ENCODE data around the gene RAB6A.

RAB6A gene

DNA sequence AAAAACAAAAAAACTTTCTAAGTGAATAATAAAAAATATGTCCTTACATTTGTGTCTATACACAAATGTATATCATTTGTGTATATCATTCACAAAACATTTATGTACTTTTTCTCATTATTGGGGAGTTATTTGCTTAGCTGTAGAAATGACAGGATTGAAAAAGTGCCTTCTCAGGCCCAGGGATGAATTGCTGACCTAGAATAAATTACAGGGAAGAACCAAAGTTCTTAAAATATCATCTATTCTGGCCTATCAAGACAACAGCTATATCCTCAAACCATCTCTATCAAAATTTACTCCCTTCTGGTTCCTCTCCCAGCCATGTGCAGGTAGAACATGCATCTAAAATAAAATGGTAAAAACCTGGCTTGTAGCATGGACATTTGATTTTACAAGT lies 1.9 kb upstream of the RAB6A start:
- H2AFZ ChIP-seq (ENCODE audit: low read length) = no peak overlapping the region
- peaks cover 3% of the 10 kb centered on the region; the same call in 1 of the 2 replicates for H3F3A ChIP-seq (ENCODE audit: insufficient read depth, low read length)
- no peak overlapping the region for H3K27ac ChIP-seq (ENCODE audit: low read length)
- no peak overlapping the region for H3K4me3 ChIP-seq (ENCODE audit: low read length)
- H3K4me2 ChIP-seq (ENCODE audit: low read depth, low read length) = no peak overlapping the region
- H3K9ac ChIP-seq (ENCODE audit: low read length) = no peak overlapping the region
- peaks cover 13% of the 10 kb centered on the region; the same call in 1 of the 2 replicates for H3K4me1 ChIP-seq (ENCODE audit: low read length)
- peaks cover 30% of the 10 kb centered on the region for H3K79me2 ChIP-seq (ENCODE audit: low read length)
- no peaks in the 10 kb centered on the region for H3K9me2 ChIP-seq (replicated peaks; ENCODE audit: insufficient read depth, low read length)
- no peaks in the 10 kb centered on the region for H3K36me3 ChIP-seq (replicated peaks; ENCODE audit: insufficient read depth, low read length)
- H4K20me1 ChIP-seq (ENCODE audit: insufficient read depth, low read length) = no peaks in the 10 kb centered on the region
- no peak for DNase-seq
- TF ChIP-seq, protein P1, sequence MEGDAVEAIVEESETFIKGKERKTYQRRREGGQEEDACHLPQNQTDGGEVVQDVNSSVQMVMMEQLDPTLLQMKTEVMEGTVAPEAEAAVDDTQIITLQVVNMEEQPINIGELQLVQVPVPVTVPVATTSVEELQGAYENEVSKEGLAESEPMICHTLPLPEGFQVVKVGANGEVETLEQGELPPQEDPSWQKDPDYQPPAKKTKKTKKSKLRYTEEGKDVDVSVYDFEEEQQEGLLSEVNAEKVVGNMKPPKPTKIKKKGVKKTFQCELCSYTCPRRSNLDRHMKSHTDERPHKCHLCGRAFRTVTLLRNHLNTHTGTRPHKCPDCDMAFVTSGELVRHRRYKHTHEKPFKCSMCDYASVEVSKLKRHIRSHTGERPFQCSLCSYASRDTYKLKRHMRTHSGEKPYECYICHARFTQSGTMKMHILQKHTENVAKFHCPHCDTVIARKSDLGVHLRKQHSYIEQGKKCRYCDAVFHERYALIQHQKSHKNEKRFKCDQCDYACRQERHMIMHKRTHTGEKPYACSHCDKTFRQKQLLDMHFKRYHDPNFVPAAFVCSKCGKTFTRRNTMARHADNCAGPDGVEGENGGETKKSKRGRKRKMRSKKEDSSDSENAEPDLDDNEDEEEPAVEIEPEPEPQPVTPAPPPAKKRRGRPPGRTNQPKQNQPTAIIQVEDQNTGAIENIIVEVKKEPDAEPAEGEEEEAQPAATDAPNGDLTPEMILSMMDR (IDR thresholded peaks at IDR 0.05; ENCODE audit: low read length) = no peak
- TF ChIP-seq EZH2phosphoT487 (IDR thresholded peaks at IDR 0.05; ENCODE audit: low read length) = no peak
- no peak for TF ChIP-seq EZH2 (optimal IDR thresholded peaks at IDR 0.05; ENCODE audit: low read depth, low read length)
- H3K27me3 ChIP-seq (replicated peaks; ENCODE audit: insufficient read depth, low read length) = no peaks in the 10 kb centered on the region; the same call in 1 of the 2 replicates
- no peaks in the 10 kb centered on the region for H3K9me3 ChIP-seq (replicated peaks; ENCODE audit: insufficient read depth, low read length)

GRCh38 chr11:73761403-73761945 lies 600 bp upstream of the RAB6A start:
- Histone ChIP-seq H3K4me1 (ENCODE audit: low read length) (peaks cover 13% of the 10 kb centered on the region; the same call in 1 of the 2 replicates), H2AFZ (ENCODE audit: low read length) (peak overlapping the region; percentile 78), H3K4me2 (ENCODE audit: low read depth, low read length) (peak overlapping the region; percentile 44), H3K9me3 (replicated peaks; ENCODE audit: insufficient read depth, low read length) (no peaks in the 10 kb centered on the region), H3K79me2 (ENCODE audit: low read length) (peaks cover 40% of the 10 kb centered on the region), H3F3A (ENCODE audit: insufficient read depth, low read length) (peaks cover 3% of the 10 kb centered on the region; the same call in 1 of the 2 replicates), H3K36me3 (replicated peaks; ENCODE audit: insufficient read depth, low read length) (no peaks in the 10 kb centered on the region), H3K9ac (ENCODE audit: low read length) (peak overlapping the region; percentile 23; the same call in 1 of the 2 replicates), H4K20me1 (ENCODE audit: insufficient read depth, low read length) (no peaks in the 10 kb centered on the region), H3K27me3 (replicated peaks; ENCODE audit: insufficient read depth, low read length) (no peaks in the 10 kb centered on the region; the same call in 1 of the 2 replicates), H3K27ac (ENCODE audit: low read length) (peak overlapping the region; percentile 29; the same call in 1 of the 2 replicates), H3K4me3 (ENCODE audit: low read length) (peak overlapping the region; percentile 44), H3K9me2 (replicated peaks; ENCODE audit: insufficient read depth, low read length) (no peaks in the 10 kb centered on the region)
- TF ChIP-seq, protein P1 (IDR thresholded peaks at IDR 0.05; ENCODE audit: low read length) = no peak
- no peak for TF ChIP-seq EZH2 (optimal IDR thresholded peaks at IDR 0.05; ENCODE audit: low read depth, low read length)
- TF ChIP-seq EZH2phosphoT487 (IDR thresholded peaks at IDR 0.05; ENCODE audit: low read length) = no peak
- DNase-seq = no peak

GRCh38 chr11:73760135-73760678 lies 667 bp downstream of the RAB6A start:
- no peaks in the 10 kb centered on the region for H3K27me3 ChIP-seq (replicated peaks; ENCODE audit: insufficient read depth, low read length)
- peak overlapping the region; percentile 72; the same call in 1 of the 2 replicates for H3K27ac ChIP-seq (ENCODE audit: low read length)
- no peaks in the 10 kb centered on the region for H4K20me1 ChIP-seq (ENCODE audit: insufficient read depth, low read length)
- peaks cover 3% of the 10 kb centered on the region; the same call in 1 of the 2 replicates for H3F3A ChIP-seq (ENCODE audit: insufficient read depth, low read length)
- H3K79me2 ChIP-seq (ENCODE audit: low read length) = peaks cover 53% of the 10 kb centered on the region
- H3K4me2 ChIP-seq (ENCODE audit: low read depth, low read length) = peak overlapping the region; percentile 72
- TF ChIP-seq, protein P1 (IDR thresholded peaks at IDR 0.05; ENCODE audit: low read length) = no peak
- TF ChIP-seq EZH2 (optimal IDR thresholded peaks at IDR 0.05; ENCODE audit: low read depth, low read length) (no peak), EZH2phosphoT487 (IDR thresholded peaks at IDR 0.05; ENCODE audit: low read length) (no peak)
- peak overlapping the region; percentile 95 for H3K4me3 ChIP-seq (ENCODE audit: low read length)
- peak overlapping the region; percentile 83 for H3K9ac ChIP-seq (ENCODE audit: low read length)
- no peaks in the 10 kb centered on the region for H3K36me3 ChIP-seq (replicated peaks; ENCODE audit: insufficient read depth, low read length)
- no peak for DNase-seq
- no peaks in the 10 kb centered on the region for H3K9me3 ChIP-seq (replicated peaks; ENCODE audit: insufficient read depth, low read length)
- H3K9me2 ChIP-seq (replicated peaks; ENCODE audit: insufficient read depth, low read length) = no peaks in the 10 kb centered on the region
- peaks cover 13% of the 10 kb centered on the region; the same call in 1 of the 2 replicates for H3K4me1 ChIP-seq (ENCODE audit: low read length)
- H2AFZ ChIP-seq (ENCODE audit: low read length) = peak overlapping the region; percentile 70

All from MM.1S (cell line).